ENCODE data around the gene CAMTA1.
"Not testable (repeated sequence)": the region's sequence is repeated elsewhere in the genome, so short reads cannot be mapped to it uniquely, and the experiment has no call there.

The CAMTA1 gene

DNA sequence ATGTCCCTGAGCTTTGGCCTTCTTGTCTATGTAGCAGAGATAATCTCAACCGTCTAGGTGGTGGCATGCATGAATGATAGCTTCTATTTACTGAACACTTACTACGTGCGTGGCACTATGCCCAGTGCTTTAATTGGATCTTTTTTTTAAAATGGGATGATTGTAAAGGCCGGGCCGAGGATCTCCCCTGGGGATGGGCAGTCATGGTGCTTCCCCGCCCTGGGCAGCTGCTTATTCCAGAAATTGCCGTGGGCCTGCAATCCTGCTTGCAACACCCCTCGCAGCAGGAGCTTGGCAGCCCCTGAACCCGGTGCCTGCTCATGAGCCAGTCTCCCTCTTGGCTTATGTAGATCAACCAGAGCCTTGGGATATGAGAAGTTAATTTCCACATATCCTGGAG is 360.7 kb downstream of the CAMTA1 start:
- no peak overlapping the region for H3K4me3 ChIP-seq (ENCODE audit: low read length)
- peaks cover 10% of the 10 kb centered on the region; the same call in 1 of the 2 replicates for H3K4me1 ChIP-seq (ENCODE audit: insufficient read depth, low read length)
- H3K36me3 ChIP-seq (ENCODE audit: insufficient read depth, low read depth, low read length) = no peaks in the 10 kb centered on the region
- H3K9ac ChIP-seq (ENCODE audit: low read depth, low read length) = no peak overlapping the region
- no peaks in the 10 kb centered on the region for H3K9me3 ChIP-seq (ENCODE audit: insufficient read depth, low read depth, low read length)
- H3K27ac ChIP-seq (ENCODE audit: low read length) = no peak overlapping the region
- H3K27me3 ChIP-seq (ENCODE audit: insufficient read depth, low read length) = no peaks in the 10 kb centered on the region

DNA sequence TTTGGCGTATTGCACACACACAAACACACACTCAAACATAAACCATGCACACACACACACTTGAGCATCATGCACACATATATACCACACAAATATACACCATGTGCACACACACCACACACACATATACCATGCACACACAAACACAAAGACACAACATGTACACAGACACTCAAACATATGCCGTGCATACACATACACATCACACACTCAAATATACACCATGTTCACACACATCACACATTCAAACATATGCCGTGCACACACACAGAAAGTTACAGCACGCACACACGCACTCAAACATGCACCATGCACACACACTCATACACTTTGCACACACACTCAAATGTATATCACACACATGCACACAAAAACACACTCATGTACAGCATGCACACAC is 361.5 kb downstream of the CAMTA1 start:
- H3K27ac ChIP-seq (ENCODE audit: low read length) = no peak overlapping the region
- no peaks in the 10 kb centered on the region for H3K36me3 ChIP-seq (ENCODE audit: insufficient read depth, low read depth, low read length)
- no peak overlapping the region for H3K9ac ChIP-seq (ENCODE audit: low read depth, low read length)
- peaks cover 10% of the 10 kb centered on the region; the same call in 1 of the 2 replicates for H3K4me1 ChIP-seq (ENCODE audit: insufficient read depth, low read length)
- H3K4me3 ChIP-seq (ENCODE audit: low read length) = no peak overlapping the region
- H3K27me3 ChIP-seq (ENCODE audit: insufficient read depth, low read length) = no peaks in the 10 kb centered on the region
- no peaks in the 10 kb centered on the region for H3K9me3 ChIP-seq (ENCODE audit: insufficient read depth, low read depth, low read length)

DNA sequence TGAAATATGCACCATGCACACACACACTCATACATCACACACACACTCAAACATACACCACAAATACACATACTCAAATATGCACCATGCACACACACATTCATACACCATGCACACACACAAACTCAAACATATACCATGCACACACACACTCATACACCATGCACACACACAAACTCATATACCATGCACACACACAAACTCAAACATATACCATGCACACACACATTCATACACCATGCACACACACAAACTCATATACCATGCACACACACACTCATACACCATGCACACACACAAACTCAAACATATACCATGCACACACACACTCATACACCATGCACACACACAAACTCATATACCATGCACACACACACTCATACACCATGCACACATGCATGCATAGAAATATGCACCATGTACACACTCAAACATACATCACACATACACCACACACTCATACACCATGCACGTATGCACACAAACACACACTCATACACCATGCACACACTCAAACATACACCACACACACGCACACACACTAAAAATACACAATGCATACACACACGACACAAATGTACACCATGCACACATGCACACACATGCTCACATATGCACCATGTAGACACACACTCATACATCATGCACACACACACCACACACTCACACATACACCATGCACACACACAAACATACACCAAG is 362.5 kb downstream of the CAMTA1 start:
- H3K27me3 ChIP-seq (ENCODE audit: insufficient read depth, low read length); H3K27ac ChIP-seq (ENCODE audit: low read length); H3K9ac ChIP-seq (ENCODE audit: low read depth, low read length); H3K4me3 ChIP-seq (ENCODE audit: low read length); H3K36me3 ChIP-seq (ENCODE audit: insufficient read depth, low read depth, low read length); H3K9me3 ChIP-seq (ENCODE audit: insufficient read depth, low read depth, low read length): not testable (repeated sequence)
- H3K4me1 ChIP-seq (ENCODE audit: insufficient read depth, low read length) = peaks cover 10% of the 10 kb centered on the region; the same call in 1 of the 2 replicates

DNA sequence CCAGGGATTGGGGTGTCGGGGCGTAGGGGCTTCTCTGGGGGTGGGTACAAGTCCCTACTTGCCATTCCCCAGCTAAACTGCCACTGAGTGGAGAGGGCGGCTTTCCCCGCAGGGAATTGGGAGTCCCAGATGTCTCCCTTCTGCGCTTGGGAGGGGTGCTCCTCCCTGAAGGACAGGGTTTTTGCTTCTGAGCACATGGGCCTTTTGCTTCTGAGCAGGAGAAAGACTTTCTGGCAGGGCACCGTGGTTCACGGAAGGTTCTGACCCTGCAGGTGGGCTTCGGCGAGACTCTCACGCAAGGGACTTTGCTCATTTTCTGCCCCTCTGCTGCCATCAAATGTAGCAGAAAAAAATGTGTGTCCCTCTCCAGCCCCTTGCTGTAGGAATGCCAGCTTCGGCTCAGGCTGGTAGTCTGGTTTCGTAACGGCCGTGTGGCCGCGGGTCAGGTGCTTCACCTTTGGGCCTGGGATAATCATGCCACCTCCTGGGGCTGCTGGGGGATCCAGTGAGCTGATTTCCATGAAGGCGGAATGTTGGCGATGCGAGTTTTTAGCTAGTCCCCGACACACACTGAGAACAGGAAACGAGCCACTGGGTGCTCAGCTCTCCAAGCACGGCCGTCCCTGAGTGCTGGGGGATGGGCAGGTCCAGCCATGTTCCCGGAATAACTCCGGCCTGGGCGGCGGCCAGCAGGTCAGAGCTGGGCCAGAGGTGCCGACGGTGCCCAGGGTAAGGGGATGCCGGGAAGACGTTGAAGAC is 364.0 kb downstream of the CAMTA1 start:
- H3K27me3 ChIP-seq (ENCODE audit: insufficient read depth, low read length) = no peaks in the 10 kb centered on the region
- no peak overlapping the region for H3K4me3 ChIP-seq (ENCODE audit: low read length)
- H3K27ac ChIP-seq (ENCODE audit: low read length) = no peak overlapping the region
- no peaks in the 10 kb centered on the region for H3K36me3 ChIP-seq (ENCODE audit: insufficient read depth, low read depth, low read length)
- H3K4me1 ChIP-seq (ENCODE audit: insufficient read depth, low read length) = peaks cover 10% of the 10 kb centered on the region; the same call in 1 of the 2 replicates
- no peak overlapping the region; the same call in 1 of the 2 replicates for H3K9ac ChIP-seq (ENCODE audit: low read depth, low read length)
- no peaks in the 10 kb centered on the region for H3K9me3 ChIP-seq (ENCODE audit: insufficient read depth, low read depth, low read length)

DNA sequence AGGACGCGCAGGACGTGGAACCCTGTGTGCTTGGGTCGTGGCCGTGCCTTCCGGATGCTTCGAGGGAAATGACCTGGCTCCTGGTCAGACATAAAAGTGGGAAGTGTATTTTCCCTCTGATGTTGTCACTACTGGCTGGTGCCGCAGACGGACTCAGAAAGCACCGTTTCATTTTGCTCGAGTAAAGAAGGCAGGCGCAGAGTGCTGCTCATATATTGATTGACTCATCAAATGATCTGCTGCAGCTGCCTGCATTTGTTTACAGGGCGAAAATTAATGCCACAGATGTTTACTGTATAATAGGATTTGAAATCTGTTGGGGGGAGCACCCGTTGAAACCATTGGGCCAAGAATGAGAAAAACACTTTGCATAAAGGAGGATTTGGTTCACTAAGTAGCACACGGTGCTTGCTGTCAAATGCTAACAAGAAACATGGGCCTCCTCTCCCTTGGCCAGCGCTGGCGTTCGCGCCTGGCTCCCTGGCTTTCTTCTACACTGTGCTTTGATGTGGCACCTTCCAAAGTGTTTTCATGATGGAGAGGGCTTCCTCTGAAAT is 365.5 kb downstream of the CAMTA1 start:
- H3K9me3 ChIP-seq (ENCODE audit: insufficient read depth, low read depth, low read length) = no peaks in the 10 kb centered on the region
- H3K36me3 ChIP-seq (ENCODE audit: insufficient read depth, low read depth, low read length) = no peaks in the 10 kb centered on the region
- H3K4me1 ChIP-seq (ENCODE audit: insufficient read depth, low read length) = peaks cover 10% of the 10 kb centered on the region; the same call in 1 of the 2 replicates
- H3K27me3 ChIP-seq (ENCODE audit: insufficient read depth, low read length) = no peaks in the 10 kb centered on the region
- no peak overlapping the region for H3K9ac ChIP-seq (ENCODE audit: low read depth, low read length)
- H3K4me3 ChIP-seq (ENCODE audit: low read length) = no peak overlapping the region
- H3K27ac ChIP-seq (ENCODE audit: low read length) = no peak overlapping the region

DNA sequence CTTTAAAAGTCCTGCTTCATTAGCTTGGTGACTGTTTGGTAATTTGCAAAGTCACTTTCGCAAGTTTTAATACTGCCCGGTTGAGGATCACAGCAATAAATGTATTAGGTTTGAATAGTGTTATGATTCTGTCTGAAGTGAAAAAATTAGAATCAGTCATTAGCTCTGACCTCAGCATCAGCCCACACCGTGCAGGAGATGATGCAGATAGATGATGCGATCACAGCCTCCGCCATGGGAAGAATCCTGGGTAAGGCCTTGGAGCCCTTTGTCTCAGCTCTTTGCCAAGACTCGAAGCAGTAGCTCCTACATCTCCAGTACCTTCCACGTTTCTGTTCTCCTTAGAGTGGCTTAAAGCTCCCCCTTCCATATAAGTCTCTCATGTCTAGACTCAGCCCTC is 366.7 kb downstream of the CAMTA1 start:
- Histone ChIP-seq H3K27ac (ENCODE audit: low read length) (no peak overlapping the region), H3K4me3 (ENCODE audit: low read length) (no peak overlapping the region), H3K4me1 (ENCODE audit: insufficient read depth, low read length) (peaks cover 10% of the 10 kb centered on the region; the same call in 1 of the 2 replicates), H3K9ac (ENCODE audit: low read depth, low read length) (no peak overlapping the region), H3K27me3 (ENCODE audit: insufficient read depth, low read length) (no peaks in the 10 kb centered on the region), H3K9me3 (ENCODE audit: insufficient read depth, low read depth, low read length) (no peaks in the 10 kb centered on the region), H3K36me3 (ENCODE audit: insufficient read depth, low read depth, low read length) (no peaks in the 10 kb centered on the region)

DNA sequence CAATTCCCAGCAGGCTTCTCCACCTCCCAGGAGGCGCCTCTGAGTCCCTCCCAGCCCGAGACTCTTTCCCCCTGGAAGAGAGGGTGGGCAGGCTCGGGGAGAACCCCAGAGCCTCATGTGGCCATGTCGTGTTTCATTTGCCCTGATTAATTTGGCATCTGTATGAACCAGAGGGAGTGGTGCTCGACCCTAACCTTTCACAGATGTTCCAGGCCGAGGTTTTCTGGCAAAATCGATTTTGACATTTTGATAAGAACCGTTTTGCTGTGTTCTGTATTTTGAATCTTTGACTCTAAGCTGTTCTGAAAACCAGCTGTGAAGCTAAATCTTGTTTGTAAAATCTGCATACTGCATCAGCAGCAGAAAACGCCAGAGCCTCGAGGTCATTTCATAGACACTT is 367.4 kb downstream of the CAMTA1 start:
- Histone ChIP-seq H3K9me3 (ENCODE audit: insufficient read depth, low read depth, low read length) (no peaks in the 10 kb centered on the region), H3K4me3 (ENCODE audit: low read length) (no peak overlapping the region), H3K4me1 (ENCODE audit: insufficient read depth, low read length) (peaks cover 10% of the 10 kb centered on the region; the same call in 1 of the 2 replicates), H3K36me3 (ENCODE audit: insufficient read depth, low read depth, low read length) (no peaks in the 10 kb centered on the region), H3K9ac (ENCODE audit: low read depth, low read length) (no peak overlapping the region), H3K27ac (ENCODE audit: low read length) (no peak overlapping the region), H3K27me3 (ENCODE audit: insufficient read depth, low read length) (no peaks in the 10 kb centered on the region)

DNA sequence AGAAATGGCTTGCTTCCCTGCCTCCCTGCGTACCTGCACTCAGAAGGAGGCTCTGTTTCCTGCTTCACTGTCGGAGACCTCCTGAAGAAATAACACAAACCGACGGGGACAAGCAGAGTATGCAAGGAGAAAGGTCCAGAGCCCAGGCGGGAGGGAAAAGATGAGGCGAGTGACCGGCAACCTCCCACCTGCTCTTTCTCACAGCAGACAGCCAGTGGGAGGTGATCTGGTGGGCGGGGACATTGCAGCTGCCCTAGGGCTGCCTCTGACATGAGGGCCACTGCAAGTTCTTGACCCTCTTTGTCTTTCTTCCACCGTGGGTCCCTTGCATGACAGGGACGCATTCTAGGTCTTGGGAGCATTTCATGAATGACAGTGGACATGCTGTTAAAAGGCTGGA is 368.2 kb downstream of the CAMTA1 start:
- Histone ChIP-seq H3K9me3 (ENCODE audit: insufficient read depth, low read depth, low read length) (no peaks in the 10 kb centered on the region), H3K4me3 (ENCODE audit: low read length) (no peak overlapping the region), H3K9ac (ENCODE audit: low read depth, low read length) (no peak overlapping the region), H3K27ac (ENCODE audit: low read length) (no peak overlapping the region), H3K4me1 (ENCODE audit: insufficient read depth, low read length) (peaks cover 10% of the 10 kb centered on the region; the same call in 1 of the 2 replicates), H3K36me3 (ENCODE audit: insufficient read depth, low read depth, low read length) (no peaks in the 10 kb centered on the region), H3K27me3 (ENCODE audit: insufficient read depth, low read length) (no peaks in the 10 kb centered on the region)

DNA sequence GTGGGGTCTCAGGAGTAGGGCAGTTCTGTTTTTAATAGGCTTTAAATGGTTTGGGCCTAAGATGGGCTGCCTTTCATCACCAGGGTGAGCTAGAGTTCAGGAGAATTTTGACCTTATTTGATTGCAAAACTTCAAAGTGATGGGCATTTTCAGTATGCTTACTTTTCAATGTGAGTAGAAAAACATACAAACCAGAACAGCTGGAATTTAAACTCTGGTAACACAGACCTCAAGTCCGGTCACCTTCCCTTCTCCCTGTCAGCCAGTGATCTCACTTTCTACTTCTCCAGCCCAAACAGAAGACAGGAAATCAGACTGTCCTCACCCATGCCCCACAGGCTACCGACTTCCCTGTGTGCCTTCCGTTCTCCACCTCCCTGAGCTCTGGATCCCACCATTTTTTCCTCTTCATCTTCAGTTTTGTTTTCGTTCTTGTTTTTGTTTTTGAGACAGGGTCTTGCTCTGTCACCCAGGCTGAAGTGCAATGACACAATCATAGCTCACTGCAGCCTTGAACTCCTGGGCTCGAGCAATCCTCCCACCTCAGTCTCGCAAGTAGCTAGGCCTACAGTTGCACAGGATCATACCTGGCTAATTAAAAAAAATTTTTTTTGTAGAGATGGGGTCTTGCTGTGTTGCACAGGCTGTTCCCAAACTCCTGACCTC is 374.0 kb downstream of the CAMTA1 start:
- H3K4me1 ChIP-seq (ENCODE audit: insufficient read depth, low read length) = no peaks in the 10 kb centered on the region
- H3K9ac ChIP-seq (ENCODE audit: low read depth, low read length) = no peak overlapping the region
- H3K36me3 ChIP-seq (ENCODE audit: insufficient read depth, low read depth, low read length) = no peaks in the 10 kb centered on the region
- H3K9me3 ChIP-seq (ENCODE audit: insufficient read depth, low read depth, low read length) = no peaks in the 10 kb centered on the region
- H3K4me3 ChIP-seq (ENCODE audit: low read length) = no peak overlapping the region
- H3K27me3 ChIP-seq (ENCODE audit: insufficient read depth, low read length) = no peaks in the 10 kb centered on the region
- no peak overlapping the region for H3K27ac ChIP-seq (ENCODE audit: low read length)

DNA sequence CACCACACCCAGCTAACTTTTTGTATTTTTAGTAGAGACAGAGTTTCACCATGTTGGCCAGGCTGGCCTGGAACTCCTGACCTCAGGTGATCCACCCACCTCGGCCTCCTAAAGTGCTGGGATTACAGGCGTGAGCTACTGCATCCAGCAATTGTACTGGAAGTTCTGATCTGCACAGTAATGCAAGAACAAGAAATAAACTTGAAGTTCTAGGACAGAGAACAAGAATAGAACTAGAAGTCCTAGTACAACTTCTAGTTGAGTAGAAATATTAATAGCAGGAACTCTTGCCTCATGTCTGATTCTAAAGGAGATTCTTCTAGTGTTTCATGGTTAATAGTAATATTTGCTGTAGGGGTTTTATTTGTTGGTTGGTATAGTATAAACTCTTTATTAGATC is 383.3 kb downstream of the CAMTA1 start:
- not testable (repeated sequence) for H3K9me3 ChIP-seq (ENCODE audit: insufficient read depth, low read depth, low read length); H3K4me3 ChIP-seq (ENCODE audit: low read length); H3K27me3 ChIP-seq (ENCODE audit: insufficient read depth, low read length); H3K27ac ChIP-seq (ENCODE audit: low read length); H3K36me3 ChIP-seq (ENCODE audit: insufficient read depth, low read depth, low read length); H3K4me1 ChIP-seq (ENCODE audit: insufficient read depth, low read length); H3K9ac ChIP-seq (ENCODE audit: low read depth, low read length)

DNA sequence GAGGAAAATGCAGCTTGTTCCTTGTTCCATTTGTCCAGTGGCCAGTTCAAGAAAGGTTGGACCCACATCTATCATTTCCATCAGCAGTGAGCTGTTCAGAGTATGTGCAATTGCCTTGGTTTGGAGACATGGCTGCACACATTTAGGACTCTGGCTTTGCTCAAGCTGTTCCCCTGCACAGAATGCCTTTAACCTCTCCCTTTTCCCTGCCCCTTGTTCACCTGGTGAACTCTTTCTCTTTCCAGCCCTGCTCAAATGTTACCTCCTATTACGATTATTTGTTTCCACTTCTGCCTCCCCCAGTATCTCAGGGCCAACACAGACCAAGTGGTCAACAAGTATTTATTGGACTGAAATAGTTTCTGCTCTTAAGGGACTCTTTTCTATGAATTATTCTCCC is 385.9 kb downstream of the CAMTA1 start:
- Histone ChIP-seq H3K9ac (ENCODE audit: low read depth, low read length) (no peak overlapping the region), H3K4me1 (ENCODE audit: insufficient read depth, low read length) (no peaks in the 10 kb centered on the region), H3K36me3 (ENCODE audit: insufficient read depth, low read depth, low read length) (no peaks in the 10 kb centered on the region), H3K27ac (ENCODE audit: low read length) (no peak overlapping the region), H3K27me3 (ENCODE audit: insufficient read depth, low read length) (no peaks in the 10 kb centered on the region), H3K9me3 (ENCODE audit: insufficient read depth, low read depth, low read length) (no peaks in the 10 kb centered on the region), H3K4me3 (ENCODE audit: low read length) (no peak overlapping the region)
